Measurements from ENCODE around the gene ABCA2. TPM values are rescaled to one million over a fixed set of nuclear protein-coding genes. Genes with fewer than 3 reads are reported as not detected.
A peak's percentile ranks its signal among the peaks of the same experiment; 100 is the strongest.

Gene ABCA2
- total RNA-seq, 3 donors from 2014 or later = 17.0 to 30.6 (median 18.9) TPM

DNA sequence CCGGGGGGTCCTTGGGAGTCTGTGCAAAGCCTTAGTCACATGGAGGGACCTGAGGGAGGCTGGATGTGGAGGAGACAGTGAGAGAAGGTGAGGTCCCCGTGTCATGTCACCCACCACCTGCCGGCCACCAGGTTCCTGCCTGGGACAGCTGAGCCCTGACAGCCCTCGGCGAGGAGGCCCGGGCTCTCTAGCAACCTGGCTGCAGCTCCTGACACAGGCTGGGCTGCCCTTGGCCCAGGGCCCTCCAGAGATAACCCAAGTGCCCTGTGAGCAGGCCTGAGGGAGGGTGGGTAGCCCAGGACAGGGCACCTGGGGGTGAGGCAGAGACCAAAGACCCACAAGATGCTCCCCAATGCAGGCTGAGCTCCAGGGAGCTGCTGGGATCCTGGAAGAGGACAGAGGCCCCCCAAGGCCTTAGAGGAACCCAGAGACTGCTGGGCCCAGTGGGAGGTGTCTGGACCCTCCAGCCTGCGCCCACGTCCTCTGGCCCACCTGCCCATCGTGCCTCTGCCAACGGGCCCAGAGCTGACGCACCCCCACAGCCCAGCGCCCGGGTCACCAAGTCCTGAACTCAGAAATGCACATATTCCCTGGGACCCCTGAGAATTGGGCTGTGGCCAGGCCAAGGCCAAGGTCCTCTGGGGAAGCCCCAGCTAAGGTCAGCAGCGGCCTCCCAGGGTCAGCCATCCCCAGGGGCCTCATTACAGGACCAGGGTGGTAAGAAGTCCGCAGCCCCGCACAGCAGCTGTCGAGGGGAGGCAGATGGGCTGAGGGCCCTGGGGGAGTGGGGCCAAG is 59.5 kb downstream of the ABCA2 start:
- Histone ChIP-seq H3K4me1 (no peaks in the 10 kb centered on the region), H3K36me3 (no peaks in the 10 kb centered on the region), H3K9me3 (no peaks in the 10 kb centered on the region), H3K27ac (no peak overlapping the region), H3K4me3 (no peak overlapping the region), H3K27me3 (no peaks in the 10 kb centered on the region)
- TF ChIP-seq, protein P1, sequence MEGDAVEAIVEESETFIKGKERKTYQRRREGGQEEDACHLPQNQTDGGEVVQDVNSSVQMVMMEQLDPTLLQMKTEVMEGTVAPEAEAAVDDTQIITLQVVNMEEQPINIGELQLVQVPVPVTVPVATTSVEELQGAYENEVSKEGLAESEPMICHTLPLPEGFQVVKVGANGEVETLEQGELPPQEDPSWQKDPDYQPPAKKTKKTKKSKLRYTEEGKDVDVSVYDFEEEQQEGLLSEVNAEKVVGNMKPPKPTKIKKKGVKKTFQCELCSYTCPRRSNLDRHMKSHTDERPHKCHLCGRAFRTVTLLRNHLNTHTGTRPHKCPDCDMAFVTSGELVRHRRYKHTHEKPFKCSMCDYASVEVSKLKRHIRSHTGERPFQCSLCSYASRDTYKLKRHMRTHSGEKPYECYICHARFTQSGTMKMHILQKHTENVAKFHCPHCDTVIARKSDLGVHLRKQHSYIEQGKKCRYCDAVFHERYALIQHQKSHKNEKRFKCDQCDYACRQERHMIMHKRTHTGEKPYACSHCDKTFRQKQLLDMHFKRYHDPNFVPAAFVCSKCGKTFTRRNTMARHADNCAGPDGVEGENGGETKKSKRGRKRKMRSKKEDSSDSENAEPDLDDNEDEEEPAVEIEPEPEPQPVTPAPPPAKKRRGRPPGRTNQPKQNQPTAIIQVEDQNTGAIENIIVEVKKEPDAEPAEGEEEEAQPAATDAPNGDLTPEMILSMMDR (IDR thresholded peaks at IDR 0.05) = no peak
- TF ChIP-seq POLR2AphosphoS5 (IDR thresholded peaks at IDR 0.05) (no peak), POLR2A (IDR thresholded peaks at IDR 0.05) (no peak)
- intact Hi-C loops (cut with DNase I; ENCODE audit: low total_unique reads) = no loop called here
- DNase-seq (ENCODE audit: low spot score in 2 of 2) = no peak

DNA sequence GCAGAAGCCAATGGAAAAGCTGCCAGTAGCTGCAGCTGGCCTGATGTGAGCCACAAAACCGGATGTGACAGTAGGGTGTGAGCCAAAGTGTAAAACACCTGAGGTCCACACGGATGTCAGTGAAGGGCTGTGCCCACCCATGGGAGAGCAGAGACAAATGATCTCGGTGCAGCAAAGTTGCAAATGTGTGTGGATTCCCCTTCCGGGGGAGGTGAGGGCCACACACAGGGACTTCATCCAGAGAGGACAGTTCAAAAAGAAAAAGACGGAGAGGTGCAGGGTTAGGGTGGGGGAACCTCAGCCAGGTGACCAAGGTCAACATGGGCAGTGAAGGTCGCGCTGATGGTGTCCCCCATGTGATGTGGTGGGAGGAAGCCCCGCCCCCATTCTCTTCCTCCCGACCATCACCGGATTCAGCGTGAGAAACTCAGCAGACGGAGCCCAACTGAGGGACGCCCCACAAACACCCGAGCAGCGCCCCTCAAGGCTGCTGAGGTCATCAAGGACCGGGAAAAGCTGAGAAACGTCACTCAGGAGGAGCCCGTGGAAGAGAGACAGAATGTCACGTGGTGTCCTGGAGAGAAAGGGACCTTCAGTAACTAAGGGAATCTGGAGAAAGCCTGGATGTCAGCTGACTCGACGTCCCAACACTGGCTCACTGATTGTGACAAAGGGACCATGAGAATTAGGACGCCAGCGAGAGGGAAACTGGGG is 62.1 kb downstream of the ABCA2 start:
- H3K4me3 ChIP-seq = peak overlapping the region in 1 of 3 donors; percentile 34
- no peaks in the 10 kb centered on the region for H3K36me3 ChIP-seq
- no peaks in the 10 kb centered on the region for H3K27me3 ChIP-seq
- no peak for DNase-seq (ENCODE audit: low spot score in 2 of 2)
- H3K9me3 ChIP-seq = no peaks in the 10 kb centered on the region
- H3K27ac ChIP-seq = no peak overlapping the region
- no peaks in the 10 kb centered on the region for H3K4me1 ChIP-seq
- intact Hi-C loops (cut with DNase I; ENCODE audit: low total_unique reads) = no loop called here
- no peak for TF ChIP-seq POLR2AphosphoS5 (IDR thresholded peaks at IDR 0.05)
- TF ChIP-seq, protein P1 (IDR thresholded peaks at IDR 0.05) = no peak
- TF ChIP-seq POLR2A (IDR thresholded peaks at IDR 0.05) = no peak

- Histone ChIP-seq H3K27ac (no peak overlapping the region), H3K4me3 (no peak overlapping the region), H3K36me3 (no peaks in the 10 kb centered on the region), H3K9me3 (no peaks in the 10 kb centered on the region), H3K4me1 (no peaks in the 10 kb centered on the region), H3K27me3 (no peaks in the 10 kb centered on the region)
- intact Hi-C loops (cut with DNase I; ENCODE audit: low total_unique reads) = no loop called here
- TF ChIP-seq, protein P1 (IDR thresholded peaks at IDR 0.05) = no peak
- TF ChIP-seq POLR2A (IDR thresholded peaks at IDR 0.05) = no peak
- TF ChIP-seq POLR2AphosphoS5 (IDR thresholded peaks at IDR 0.05) = no peak
- no peak for DNase-seq (ENCODE audit: low spot score in 2 of 2)
Measured at GRCh38 chr9:136964833-136965422, 63.1 kb downstream of the ABCA2 start.

DNA sequence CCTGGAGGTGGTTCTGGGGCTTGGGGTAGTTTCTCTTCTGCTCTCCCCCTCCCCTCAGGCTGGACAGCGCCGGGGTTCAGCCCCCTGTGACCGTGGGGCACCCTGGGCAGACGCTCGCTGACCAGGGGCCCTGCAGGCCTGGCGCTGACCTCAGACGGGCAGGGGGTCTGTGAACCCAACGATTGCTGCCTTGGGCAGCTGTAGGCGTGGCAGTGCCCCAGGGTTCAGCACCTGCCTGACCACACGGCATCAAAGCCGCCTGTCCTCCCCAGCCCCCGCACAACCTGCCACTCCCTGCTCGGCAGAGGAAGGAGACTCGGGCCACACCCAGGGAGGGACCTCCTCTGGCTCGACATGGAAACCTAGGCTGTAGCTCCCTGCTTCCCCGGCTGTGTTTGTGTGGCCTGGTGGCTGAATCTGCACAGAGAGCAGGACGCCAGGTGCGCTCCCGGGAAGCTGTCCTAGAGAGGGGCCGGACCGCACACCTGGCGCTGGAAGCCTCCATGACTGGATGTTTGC is 63.8 kb downstream of the ABCA2 start:
- no peaks in the 10 kb centered on the region for H3K9me3 ChIP-seq
- intact Hi-C loops (cut with DNase I; ENCODE audit: low total_unique reads) = no loop called here
- H3K36me3 ChIP-seq = no peaks in the 10 kb centered on the region
- no peaks in the 10 kb centered on the region for H3K27me3 ChIP-seq
- no peak for DNase-seq (ENCODE audit: low spot score in 2 of 2)
- no peak for TF ChIP-seq POLR2A (IDR thresholded peaks at IDR 0.05)
- no peak for TF ChIP-seq POLR2AphosphoS5 (IDR thresholded peaks at IDR 0.05)
- TF ChIP-seq, protein P1 (IDR thresholded peaks at IDR 0.05) = no peak
- H3K27ac ChIP-seq = no peak overlapping the region
- no peaks in the 10 kb centered on the region for H3K4me1 ChIP-seq
- H3K4me3 ChIP-seq = no peak overlapping the region

Data from breast epithelium (tissue), 4 donors.